ENCODE data around the gene CFAP298. TPM values are rescaled to one million over a fixed set of nuclear protein-coding genes. Genes with fewer than 3 reads are reported as not detected.

CFAP298 gene
- total and polyA plus RNA-seq, 2 of the 13 experiments (the other 11 are each of a cell fraction or from before 2014, with no cell fraction given) = 21.2 to 62.2 TPM

GRCh38 chr21:32592929-32593502 lies 19.2 kb downstream of the CFAP298 start:
- Histone ChIP-seq H3K36me3 (replicated peaks in 1 of 2; ENCODE audit: control insufficient read depth in 1 of 2, insufficient read depth in 2 of 2, low read length in 2 of 2) (no peaks in the 10 kb centered on the region), H3K27me3 (ENCODE audit: control insufficient read depth in 1 of 2, insufficient read depth in 2 of 2, low read length in 2 of 2) (no peaks in the 10 kb centered on the region), H3K4me1 (ENCODE audit: insufficient read depth, low read length) (peaks cover 69% of the 10 kb centered on the region), H3K9ac (ENCODE audit: insufficient read depth, low read depth, low read length) (peak overlapping the region; percentile 57), H3K27ac (ENCODE audit: extremely low read length, insufficient read depth, low read length) (peak overlapping the region; percentile 84), H2AFZ (ENCODE audit: low read length) (no peak overlapping the region), H3K79me2 (ENCODE audit: insufficient read depth, low read length) (no peaks in the 10 kb centered on the region), H3K9me3 (ENCODE audit: low read length) (no peaks in the 10 kb centered on the region), H3K4me3 (replicated peaks in 1 of 3; ENCODE audit: insufficient read depth in 1 of 3, low read depth in 2 of 3, low read length in 3 of 3) (peak overlapping the region in 2 of 3 experiments; percentile 35 to 59; a peak in 3 of 6 replicates), H3K4me2 (ENCODE audit: low read depth, low read length) (peak overlapping the region; percentile 71), H4K20me1 (ENCODE audit: insufficient read depth, low read length) (no peaks in the 10 kb centered on the region)
- FAIRE-seq (peak; percentile 100), ATAC-seq (peak; percentile 93), DNase-seq (ENCODE audit: low spot score) (peak; percentile 98)
- intact Hi-C loops (cut with micrococcal nuclease; ENCODE audit: unreplicated experiment) = loop anchor here (10.0 kb wide), 1 partner anchor 1612 kb away; no protein-coding TSS in a partner anchor
- in situ Hi-C loops (cut with HindIII; ENCODE audit: extremely low pct_ligation_motif_present, low pct_unique_long_range_greater_than_20kb) = loop anchor here (5.0 kb wide), 1 partner anchor 181 kb away; the partner anchor contains the start of gene EVA1C
- BruUV-seq (replicated peaks) = no TSS peak
- 1% methylated on average over 9 of the region's 10 CpGs for WGBS (ENCODE audit: low lambda C conversion rate)
- POLR2A ChIA-PET = interaction anchor here (0.7 to 1.7 kb wide), 5 partner anchors 8 to 23 kb away, joined by 3 to 9 read pairs (median 6); partner anchors contain the start of genes CFAP298 and TCP10L
- CTCF ChIA-PET (ENCODE audit: low intra/inter-chr PET ratio, low total read pairs) = no interaction called here
- TF ChIP-seq POGZ (CRISPR knock-in tag; IDR thresholded peaks at IDR 0.05) (peak; percentile 82), TOE1 (CRISPR knock-in tag; IDR thresholded peaks at IDR 0.05) (no peak), SMARCE1 (IDR thresholded peaks at IDR 0.05; ENCODE audit: borderline replicate concordance) (no peak), AKNA (CRISPR knock-in tag; IDR thresholded peaks at IDR 0.05; ENCODE audit: borderline replicate concordance) (no peak), ELF3 (CRISPR knock-in tag; IDR thresholded peaks at IDR 0.05) (peak; percentile 80), ETS1 (CRISPR knock-in tag; IDR thresholded peaks at IDR 0.05) (no peak), RBAK (CRISPR knock-in tag; IDR thresholded peaks at IDR 0.05) (no peak), ZNF883 (CRISPR knock-in tag; IDR thresholded peaks at IDR 0.05; ENCODE audit: not compliant biosample characterization) (no peak), ZNF556 (CRISPR knock-in tag; IDR thresholded peaks at IDR 0.05; ENCODE audit: borderline replicate concordance) (peak; percentile 93), ZNF777 (CRISPR knock-in tag; IDR thresholded peaks at IDR 0.05) (no peak), ZNF552 (CRISPR knock-in tag; IDR thresholded peaks at IDR 0.05; ENCODE audit: borderline replicate concordance) (no peak), HNRNPK (IDR thresholded peaks at IDR 0.05; ENCODE audit: low read depth, low read length, poor library complexity, severe bottlenecking) (no peak), ZNF703 (CRISPR knock-in tag; IDR thresholded peaks at IDR 0.05; ENCODE audit: borderline replicate concordance) (peak; percentile 74; the same call in 1 of the 2 replicates), NFYC (CRISPR knock-in tag; IDR thresholded peaks at IDR 0.05) (no peak), ATAD3A (CRISPR knock-in tag; IDR thresholded peaks at IDR 0.05) (no peak)

Measured in HepG2 (cell line).